ENCODE data around the gene PCGF1. TPM values are rescaled to one million over a fixed set of nuclear protein-coding genes. Genes with fewer than 3 reads are reported as not detected.

Gene PCGF1
- total and polyA plus RNA-seq, 2 experiments from 2014 or later, result 10.9 to 13.4 TPM

DNA sequence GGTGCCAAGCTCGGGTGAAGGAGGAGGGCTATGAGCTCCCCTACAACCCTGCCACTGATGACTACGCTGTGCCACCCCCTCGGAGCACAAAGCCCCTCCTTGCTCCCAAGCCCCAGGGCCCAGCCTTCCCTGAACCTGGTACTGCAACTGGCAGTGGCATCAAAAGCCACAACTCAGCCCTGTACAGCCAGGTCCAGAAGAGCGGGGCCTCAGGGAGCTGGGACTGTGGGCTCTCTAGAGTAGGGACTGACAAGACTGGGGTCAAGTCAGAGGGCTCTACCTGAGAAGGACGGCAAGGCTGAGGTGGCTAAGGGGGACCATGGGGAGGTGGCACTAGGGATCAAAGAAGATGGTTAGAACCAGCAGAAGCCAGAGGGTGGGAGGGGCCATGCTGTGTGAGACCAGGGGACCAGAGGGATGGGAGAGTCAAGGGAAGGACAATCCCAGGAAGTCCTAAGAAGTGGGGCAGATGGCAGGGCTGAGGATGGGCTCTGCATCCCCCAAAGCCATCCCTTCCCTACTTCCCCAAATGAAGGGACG lies 49.4 kb upstream of the PCGF1 start:
- Histone ChIP-seq H2AFZ (no peak overlapping the region), H3K4me2 (no peak overlapping the region), H3K36me3 (ENCODE audit: insufficient read depth) (no peaks in the 10 kb centered on the region), H3K9me2 (ENCODE audit: insufficient read depth) (no peaks in the 10 kb centered on the region), H3K79me2 (replicated peaks; ENCODE audit: insufficient read depth) (no peaks in the 10 kb centered on the region), H3K27me3 (ENCODE audit: insufficient read depth) (peaks cover 73% of the 10 kb centered on the region), H3F3A (replicated peaks; ENCODE audit: low read depth) (no peaks in the 10 kb centered on the region; the same call in 1 of the 2 replicates), H3K4me1 (ENCODE audit: insufficient read depth) (peaks cover 22% of the 10 kb centered on the region), H4K20me1 (replicated peaks; ENCODE audit: insufficient read depth) (no peaks in the 10 kb centered on the region), H3K27ac (ENCODE audit: low read depth) (no peak overlapping the region), H3K4me3 (no peak overlapping the region)
- no peak for DNase-seq (ENCODE audit: low spot score)
- H3K4me3 Mint-ChIP-seq, result no peak overlapping the region
- ATAC-seq, result no peak
- peaks cover 64% of the 10 kb centered on the region for H3K27me3 Mint-ChIP-seq (ENCODE audit: insufficient read depth, low read depth, poor library complexity)
- peaks cover 21% of the 10 kb centered on the region for H3K4me1 Mint-ChIP-seq
- no peak overlapping the region for H3K27ac Mint-ChIP-seq
- H3K9me3 Mint-ChIP-seq, result no peaks in the 10 kb centered on the region
- TF ChIP-seq, protein P1, sequence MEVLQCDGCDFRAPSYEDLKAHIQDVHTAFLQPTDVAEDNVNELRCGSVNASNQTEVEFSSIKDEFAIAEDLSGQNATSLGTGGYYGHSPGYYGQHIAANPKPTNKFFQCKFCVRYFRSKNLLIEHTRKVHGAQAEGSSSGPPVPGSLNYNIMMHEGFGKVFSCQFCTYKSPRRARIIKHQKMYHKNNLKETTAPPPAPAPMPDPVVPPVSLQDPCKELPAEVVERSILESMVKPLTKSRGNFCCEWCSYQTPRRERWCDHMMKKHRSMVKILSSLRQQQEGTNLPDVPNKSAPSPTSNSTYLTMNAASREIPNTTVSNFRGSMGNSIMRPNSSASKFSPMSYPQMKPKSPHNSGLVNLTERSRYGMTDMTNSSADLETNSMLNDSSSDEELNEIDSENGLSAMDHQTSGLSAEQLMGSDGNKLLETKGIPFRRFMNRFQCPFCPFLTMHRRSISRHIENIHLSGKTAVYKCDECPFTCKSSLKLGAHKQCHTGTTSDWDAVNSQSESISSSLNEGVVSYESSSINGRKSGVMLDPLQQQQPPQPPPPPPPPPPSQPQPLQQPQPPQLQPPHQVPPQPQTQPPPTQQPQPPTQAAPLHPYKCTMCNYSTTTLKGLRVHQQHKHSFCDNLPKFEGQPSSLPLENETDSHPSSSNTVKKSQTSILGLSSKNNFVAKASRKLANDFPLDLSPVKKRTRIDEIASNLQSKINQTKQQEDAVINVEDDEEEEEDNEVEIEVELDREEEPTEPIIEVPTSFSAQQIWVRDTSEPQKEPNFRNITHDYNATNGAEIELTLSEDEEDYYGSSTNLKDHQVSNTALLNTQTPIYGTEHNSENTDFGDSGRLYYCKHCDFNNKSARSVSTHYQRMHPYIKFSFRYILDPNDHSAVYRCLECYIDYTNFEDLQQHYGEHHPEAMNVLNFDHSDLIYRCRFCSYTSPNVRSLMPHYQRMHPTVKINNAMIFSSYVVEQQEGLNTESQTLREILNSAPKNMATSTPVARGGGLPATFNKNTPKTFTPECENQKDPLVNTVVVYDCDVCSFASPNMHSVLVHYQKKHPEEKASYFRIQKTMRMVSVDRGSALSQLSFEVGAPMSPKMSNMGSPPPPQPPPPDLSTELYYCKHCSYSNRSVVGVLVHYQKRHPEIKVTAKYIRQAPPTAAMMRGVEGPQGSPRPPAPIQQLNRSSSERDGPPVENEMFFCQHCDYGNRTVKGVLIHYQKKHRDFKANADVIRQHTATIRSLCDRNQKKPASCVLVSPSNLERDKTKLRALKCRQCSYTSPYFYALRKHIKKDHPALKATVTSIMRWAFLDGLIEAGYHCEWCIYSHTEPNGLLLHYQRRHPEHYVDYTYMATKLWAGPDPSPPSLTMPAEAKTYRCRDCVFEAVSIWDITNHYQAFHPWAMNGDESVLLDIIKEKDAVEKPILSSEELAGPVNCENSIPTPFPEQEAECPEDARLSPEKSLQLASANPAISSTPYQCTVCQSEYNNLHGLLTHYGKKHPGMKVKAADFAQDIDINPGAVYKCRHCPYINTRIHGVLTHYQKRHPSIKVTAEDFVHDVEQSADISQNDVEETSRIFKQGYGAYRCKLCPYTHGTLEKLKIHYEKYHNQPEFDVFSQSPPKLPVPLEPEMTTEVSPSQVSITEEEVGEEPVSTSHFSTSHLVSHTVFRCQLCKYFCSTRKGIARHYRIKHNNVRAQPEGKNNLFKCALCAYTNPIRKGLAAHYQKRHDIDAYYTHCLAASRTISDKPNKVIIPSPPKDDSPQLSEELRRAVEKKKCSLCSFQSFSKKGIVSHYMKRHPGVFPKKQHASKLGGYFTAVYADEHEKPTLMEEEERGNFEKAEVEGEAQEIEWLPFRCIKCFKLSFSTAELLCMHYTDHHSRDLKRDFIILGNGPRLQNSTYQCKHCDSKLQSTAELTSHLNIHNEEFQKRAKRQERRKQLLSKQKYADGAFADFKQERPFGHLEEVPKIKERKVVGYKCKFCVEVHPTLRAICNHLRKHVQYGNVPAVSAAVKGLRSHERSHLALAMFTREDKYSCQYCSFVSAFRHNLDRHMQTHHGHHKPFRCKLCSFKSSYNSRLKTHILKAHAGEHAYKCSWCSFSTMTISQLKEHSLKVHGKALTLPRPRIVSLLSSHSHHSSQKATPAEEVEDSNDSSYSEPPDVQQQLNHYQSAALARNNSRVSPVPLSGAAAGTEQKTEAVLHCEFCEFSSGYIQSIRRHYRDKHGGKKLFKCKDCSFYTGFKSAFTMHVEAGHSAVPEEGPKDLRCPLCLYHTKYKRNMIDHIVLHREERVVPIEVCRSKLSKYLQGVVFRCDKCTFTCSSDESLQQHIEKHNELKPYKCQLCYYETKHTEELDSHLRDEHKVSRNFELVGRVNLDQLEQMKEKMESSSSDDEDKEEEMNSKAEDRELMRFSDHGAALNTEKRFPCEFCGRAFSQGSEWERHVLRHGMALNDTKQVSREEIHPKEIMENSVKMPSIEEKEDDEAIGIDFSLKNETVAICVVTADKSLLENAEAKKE (CRISPR knock-in tag; IDR thresholded peaks at IDR 0.05), result no peak
- TF ChIP-seq, protein P2, sequence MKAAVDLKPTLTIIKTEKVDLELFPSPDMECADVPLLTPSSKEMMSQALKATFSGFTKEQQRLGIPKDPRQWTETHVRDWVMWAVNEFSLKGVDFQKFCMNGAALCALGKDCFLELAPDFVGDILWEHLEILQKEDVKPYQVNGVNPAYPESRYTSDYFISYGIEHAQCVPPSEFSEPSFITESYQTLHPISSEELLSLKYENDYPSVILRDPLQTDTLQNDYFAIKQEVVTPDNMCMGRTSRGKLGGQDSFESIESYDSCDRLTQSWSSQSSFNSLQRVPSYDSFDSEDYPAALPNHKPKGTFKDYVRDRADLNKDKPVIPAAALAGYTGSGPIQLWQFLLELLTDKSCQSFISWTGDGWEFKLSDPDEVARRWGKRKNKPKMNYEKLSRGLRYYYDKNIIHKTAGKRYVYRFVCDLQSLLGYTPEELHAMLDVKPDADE (IDR thresholded peaks at IDR 0.05), result no peak
- TF ChIP-seq JUNB (IDR thresholded peaks at IDR 0.05; ENCODE audit: unreplicated experiment) (no peak), EZH2phosphoT487 (IDR thresholded peaks at IDR 0.05; ENCODE audit: unreplicated experiment) (no peak), NANOG (IDR thresholded peaks at IDR 0.05; ENCODE audit: borderline replicate concordance) (no peak)
- no peaks in the 10 kb centered on the region; the same call in 2 of the 3 replicates for H3K36me3 Mint-ChIP-seq (ENCODE audit: low read depth)
